RWPE2 (cell line): ENCODE results near the gene PADI1.

Experiments
- ATAC-seq: fragments of 200-7000 bp; cut with Tn5 transposase; 3 replicates; pipeline ENCODE4 v1.9.1; 2021; ENCODE audit warnings: low read depth
- DNase-seq: peaks from one replicate; pipeline ENCODE4 v3.0.0-alpha.2; 2020; ENCODE audit warnings: low spot score
- H3K27ac ChIP-seq: fragments of 450-650 bp; 2 replicates; pipeline ENCODE4 v1.5.1; 2017; ENCODE audit warnings: mild to moderate bottlenecking; ENCODE audit not compliant: poor library complexity, severe bottlenecking
- H3K27me3 ChIP-seq: fragments of 250-450 bp; sonication (Bioruptor Pico); 2 replicates; pipeline ENCODE4 v1.5.1; 2021; ENCODE audit warnings: mild to moderate bottlenecking, moderate library complexity; ENCODE audit not compliant: insufficient read depth, poor library complexity, severe bottlenecking
- H3K36me3 ChIP-seq: fragments of 250-450 bp; sonication (Bioruptor Pico); 2 replicates; pipeline ENCODE4 v1.5.1; 2020; ENCODE audit warnings: low read depth, mild to moderate bottlenecking, moderate library complexity
- H3K4me1 ChIP-seq: fragments of 250-450 bp; sonication (Bioruptor Pico); 2 replicates; pipeline ENCODE4 v1.5.1; 2021; ENCODE audit warnings: mild to moderate bottlenecking, moderate library complexity; ENCODE audit not compliant: insufficient read depth, poor library complexity, severe bottlenecking
- H3K4me3 ChIP-seq: fragments of 250-450 bp; sonication (Bioruptor Pico); 2 replicates; pipeline ENCODE4 v1.5.1; 2021; ENCODE audit warnings: mild to moderate bottlenecking, moderate library complexity; ENCODE audit not compliant: severe bottlenecking
- H3K9me3 ChIP-seq: fragments of 250-450 bp; sonication (Bioruptor Pico); 2 replicates; pipeline ENCODE4 v1.5.1; 2021; ENCODE audit warnings: mild to moderate bottlenecking, moderate library complexity; ENCODE audit not compliant: severe bottlenecking
- TF ChIP-seq, protein P1 (sequence below): fragments of 450-650 bp; IDR thresholded peaks from one replicate; pipeline ENCODE4 v1.5.1; 2017; ENCODE audit warnings: mild to moderate bottlenecking, moderate library complexity; ENCODE audit not compliant: poor library complexity, severe bottlenecking

Gene PADI1

DNA sequence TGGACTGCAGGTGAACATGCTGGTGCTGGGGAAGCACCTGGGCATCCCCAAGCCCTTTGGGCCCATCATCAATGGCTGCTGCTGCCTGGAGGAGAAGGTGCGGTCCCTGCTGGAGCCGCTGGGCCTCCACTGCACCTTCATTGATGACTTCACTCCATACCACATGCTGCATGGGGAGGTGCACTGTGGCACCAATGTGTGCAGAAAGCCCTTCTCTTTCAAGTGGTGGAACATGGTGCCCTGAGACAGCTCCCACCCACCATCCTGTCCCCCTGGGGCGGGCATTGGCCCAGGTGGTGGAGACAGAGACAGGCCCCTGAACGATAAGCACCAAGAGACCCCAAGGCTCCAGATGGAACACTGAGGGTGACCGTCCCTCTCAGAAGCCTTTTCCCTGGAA is 77.9 kb downstream of the PADI1 start:
- Histone ChIP-seq H3K36me3 (no peaks in the 10 kb centered on the region), H3K27me3 (no peaks in the 10 kb centered on the region), H3K9me3 (no peaks in the 10 kb centered on the region), H3K4me3 (no peak overlapping the region), H3K4me1 (peaks cover 11% of the 10 kb centered on the region), H3K27ac (no peak overlapping the region)
- no peak for ATAC-seq
- TF ChIP-seq, protein P1, sequence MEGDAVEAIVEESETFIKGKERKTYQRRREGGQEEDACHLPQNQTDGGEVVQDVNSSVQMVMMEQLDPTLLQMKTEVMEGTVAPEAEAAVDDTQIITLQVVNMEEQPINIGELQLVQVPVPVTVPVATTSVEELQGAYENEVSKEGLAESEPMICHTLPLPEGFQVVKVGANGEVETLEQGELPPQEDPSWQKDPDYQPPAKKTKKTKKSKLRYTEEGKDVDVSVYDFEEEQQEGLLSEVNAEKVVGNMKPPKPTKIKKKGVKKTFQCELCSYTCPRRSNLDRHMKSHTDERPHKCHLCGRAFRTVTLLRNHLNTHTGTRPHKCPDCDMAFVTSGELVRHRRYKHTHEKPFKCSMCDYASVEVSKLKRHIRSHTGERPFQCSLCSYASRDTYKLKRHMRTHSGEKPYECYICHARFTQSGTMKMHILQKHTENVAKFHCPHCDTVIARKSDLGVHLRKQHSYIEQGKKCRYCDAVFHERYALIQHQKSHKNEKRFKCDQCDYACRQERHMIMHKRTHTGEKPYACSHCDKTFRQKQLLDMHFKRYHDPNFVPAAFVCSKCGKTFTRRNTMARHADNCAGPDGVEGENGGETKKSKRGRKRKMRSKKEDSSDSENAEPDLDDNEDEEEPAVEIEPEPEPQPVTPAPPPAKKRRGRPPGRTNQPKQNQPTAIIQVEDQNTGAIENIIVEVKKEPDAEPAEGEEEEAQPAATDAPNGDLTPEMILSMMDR, result no peak
- DNase-seq, result no peak

DNA sequence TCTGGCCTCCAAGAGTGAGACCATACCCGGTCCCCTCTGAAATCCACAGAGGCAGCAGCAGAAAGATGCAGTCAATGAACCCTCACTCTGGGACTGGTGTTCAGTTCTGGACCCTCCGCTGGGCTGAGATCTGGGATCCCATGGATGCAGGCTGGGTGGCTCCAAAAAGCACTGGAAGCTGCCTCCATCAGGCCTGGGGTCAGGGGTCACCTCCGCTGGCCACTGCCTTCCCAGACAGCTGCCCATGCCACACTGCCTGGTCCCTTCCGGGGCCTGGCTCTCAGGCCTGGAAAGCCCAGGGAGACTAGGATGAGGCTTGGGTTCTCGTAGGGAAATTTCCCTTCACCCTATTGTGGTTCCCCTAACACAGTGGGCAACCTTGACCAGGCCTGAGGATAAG is 81.7 kb downstream of the PADI1 start:
- ATAC-seq, result no peak

GRCh38 chr1:17287130-17287776 is 82.3 kb downstream of the PADI1 start:
- TF ChIP-seq, protein P1, result no peak
- H3K36me3 ChIP-seq, result no peaks in the 10 kb centered on the region
- peaks cover 38% of the 10 kb centered on the region for H3K4me1 ChIP-seq
- H3K27me3 ChIP-seq, result no peaks in the 10 kb centered on the region
- H3K27ac ChIP-seq, result peak overlapping the region; percentile 93
- ATAC-seq (peak; percentile 87), DNase-seq (peak; percentile 85)
- no peaks in the 10 kb centered on the region for H3K9me3 ChIP-seq
- no peak overlapping the region for H3K4me3 ChIP-seq

More for the DNA sequence above, 81.7 kb downstream of the PADI1 start:
- Histone ChIP-seq H3K27ac (peak overlapping the region; percentile 93), H3K27me3 (no peaks in the 10 kb centered on the region), H3K4me3 (no peak overlapping the region), H3K36me3 (no peaks in the 10 kb centered on the region), H3K9me3 (no peaks in the 10 kb centered on the region), H3K4me1 (peaks cover 32% of the 10 kb centered on the region)
- TF ChIP-seq, protein P1, result no peak
- DNase-seq, result no peak

DNA sequence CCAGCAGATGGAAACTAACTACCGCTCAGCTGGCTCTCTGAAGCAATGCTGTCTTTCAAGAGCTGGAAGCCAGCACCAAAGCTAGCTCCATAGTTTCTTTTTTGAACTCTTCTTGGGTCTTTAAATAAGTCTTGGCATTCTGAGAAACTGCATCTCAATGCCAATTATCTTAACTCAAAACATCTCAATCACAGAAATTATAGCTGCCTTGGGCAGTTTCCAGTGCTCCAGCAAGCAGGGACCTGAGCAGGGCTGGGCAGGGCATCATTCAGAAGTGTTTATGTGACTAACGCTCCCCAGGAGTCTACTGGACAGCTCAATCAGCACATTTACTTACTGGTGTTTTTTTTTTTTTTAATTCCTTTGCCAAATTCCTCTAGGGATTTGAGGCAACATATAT is 84.8 kb downstream of the PADI1 start:
- H3K4me1 ChIP-seq, result peaks cover 48% of the 10 kb centered on the region
- DNase-seq, result no peak
- ATAC-seq, result peak; percentile 78
- H3K27me3 ChIP-seq, result no peaks in the 10 kb centered on the region
- H3K4me3 ChIP-seq, result no peak overlapping the region
- no peaks in the 10 kb centered on the region for H3K9me3 ChIP-seq
- peak overlapping the region; percentile 93 for H3K27ac ChIP-seq
- TF ChIP-seq, protein P1, result no peak
- H3K36me3 ChIP-seq, result no peaks in the 10 kb centered on the region

DNA sequence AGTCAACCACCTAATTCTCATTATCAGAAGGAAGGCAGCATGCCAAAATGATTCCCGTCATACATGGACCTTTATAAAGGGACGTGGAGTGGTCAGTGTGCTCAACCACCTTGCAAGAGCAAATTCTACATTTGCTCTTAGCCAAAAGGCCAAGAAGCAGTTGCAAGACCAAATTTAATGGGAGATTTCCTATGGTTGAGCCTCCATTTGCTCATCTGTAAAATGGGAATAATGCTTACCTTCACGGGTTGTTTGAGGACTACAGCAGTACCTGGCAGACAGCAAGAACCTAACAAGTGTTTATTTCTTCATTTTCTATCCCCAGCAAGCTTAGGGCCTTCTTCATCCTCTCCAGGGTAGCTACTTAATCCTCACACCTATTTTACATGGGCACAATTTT is 85.6 kb downstream of the PADI1 start:
- Histone ChIP-seq H3K4me1 (peaks cover 48% of the 10 kb centered on the region), H3K27me3 (no peaks in the 10 kb centered on the region), H3K9me3 (no peaks in the 10 kb centered on the region), H3K4me3 (no peak overlapping the region), H3K27ac (peak overlapping the region; percentile 93), H3K36me3 (no peaks in the 10 kb centered on the region)
- DNase-seq (no peak), ATAC-seq (no peak)
- TF ChIP-seq, protein P1, result no peak
